ENCODE measurements around the gene OR2D3. TPM values are rescaled to one million over a fixed set of nuclear protein-coding genes. Genes with fewer than 3 reads are reported as not detected.

OR2D3 gene
- total and polyA plus RNA-seq, 9 of the 15 experiments (the other 6 are each of a cell fraction or from before 2014, with no cell fraction given), result 0.42 TPM; not detected in 8

- no peak for TF ChIP-seq EWSR1 (IDR thresholded peaks at IDR 0.05; ENCODE audit: borderline replicate concordance, low read depth, partially characterized antibody)
- no peak; the same call in 1 of the 2 replicates for TF ChIP-seq SMARCE1 (IDR thresholded peaks at IDR 0.05)
- TF ChIP-seq ESRRA (IDR thresholded peaks at IDR 0.05; ENCODE audit: borderline replicate concordance, low read depth), result peak; percentile 28; the same call in 1 of the 2 replicates
- peak; percentile 83 for TF ChIP-seq POLR2A (conservative IDR thresholded peaks at IDR 0.05)
- no peak for TF ChIP-seq NR2F6 (CRISPR knock-in tag; IDR thresholded peaks at IDR 0.05)
- no peak for TF ChIP-seq ZNF253 (CRISPR knock-in tag; conservative IDR thresholded peaks at IDR 0.05)
- TF ChIP-seq ZNF407 (IDR thresholded peaks at IDR 0.05; ENCODE audit: low read depth), result no peak
- no peak for TF ChIP-seq HNRNPUL1 (IDR thresholded peaks at IDR 0.05; ENCODE audit: low read length)
- no peak for TF ChIP-seq GTF3C2 (IDR thresholded peaks at IDR 0.05; ENCODE audit: borderline replicate concordance, extremely low read depth, insufficient read length)
- no peak for TF ChIP-seq E2F3 (CRISPR knock-in tag; IDR thresholded peaks at IDR 0.05)
- no peak for TF ChIP-seq ZNF143 (CRISPR knock-in tag; IDR thresholded peaks at IDR 0.05)
- TF ChIP-seq ZFPM2 (CRISPR knock-in tag; IDR thresholded peaks at IDR 0.05), result no peak
- no peak for TF ChIP-seq SETDB1 (IDR thresholded peaks at IDR 0.05; ENCODE audit: low read length)
- no peak for TF ChIP-seq FOXO4 (CRISPR knock-in tag; IDR thresholded peaks at IDR 0.05)
- TF ChIP-seq FOXA3 (CRISPR knock-in tag; conservative IDR thresholded peaks at IDR 0.05 in 1 of 2, IDR thresholded peaks at IDR 0.05 in 1 of 2), result no peak
- TF ChIP-seq PHF20 (IDR thresholded peaks at IDR 0.05; ENCODE audit: partially characterized antibody), result peak; percentile 60
Measured at GRCh38 chr11:6926208-6927029, 5.6 kb downstream of the OR2D3 start, which contains the start of gene ZNF215 (continued).
